HepG2 (cell line): ENCODE measurements around the gene PLOD2. TPM values are rescaled to one million over a fixed set of nuclear protein-coding genes. Genes with fewer than 3 reads are reported as not detected.

Experiments
- ADNP ChIP-seq: sonication (generic); formaldehyde crosslinking; IDR thresholded peaks from 2 replicates; pipeline ENCODE4 v1.4.0; 2020; ENCODE audit warnings: missing genetic modification reagents
- AGO1 ChIP-seq: fragments of 200-400 bp; formaldehyde crosslinking; IDR thresholded peaks from 2 replicates; pipeline ENCODE4 v1.6.1; 2017; ENCODE audit warnings: mild to moderate bottlenecking, low read depth, low read length, moderate library complexity; ENCODE audit not compliant: poor library complexity, severe bottlenecking
- ARNT ChIP-seq: fragments of 450-650 bp; IDR thresholded peaks from 2 replicates; pipeline ENCODE4 v1.6.1; 2017
- ATM ChIP-seq: fragments of 450-650 bp; IDR thresholded peaks from 2 replicates; pipeline ENCODE4 v1.7.1; 2017; ENCODE audit warnings: mild to moderate bottlenecking, borderline replicate concordance
- BCL6 ChIP-seq: IDR thresholded peaks from 2 replicates; pipeline ENCODE4 v1.6.1; 2016; ENCODE audit warnings: missing genetic modification reagents, missing compliant biosample characterization
- CCDC6 ChIP-seq: sonication (generic); formaldehyde crosslinking; IDR thresholded peaks from 2 replicates; pipeline ENCODE4 v1.8.1; 2022; ENCODE audit warnings: mild to moderate bottlenecking, missing genetic modification reagents, moderate library complexity
- EED ChIP-seq: sonication (generic); formaldehyde crosslinking; IDR thresholded peaks from 2 replicates; pipeline ENCODE4 v1.5.0; 2020; ENCODE audit warnings: mild to moderate bottlenecking, missing genetic modification reagents
- ELF1 ChIP-seq: sonication (generic); formaldehyde crosslinking; IDR thresholded peaks from 2 replicates; pipeline ENCODE4 v1.4.0; 2020; ENCODE audit warnings: missing genetic modification reagents
- FOSL2 ChIP-seq: sonication (generic); formaldehyde crosslinking; IDR thresholded peaks from 2 replicates; pipeline ENCODE4 v1.4.0; 2020; ENCODE audit warnings: missing genetic modification reagents
- GATAD2A ChIP-seq: IDR thresholded peaks from 2 replicates; pipeline ENCODE4 v1.6.1; 2016
- GTF3A ChIP-seq: sonication (generic); formaldehyde crosslinking; conservative IDR thresholded peaks from 2 replicates; pipeline ENCODE4 v1.4.0; 2020; ENCODE audit warnings: mild to moderate bottlenecking, missing genetic modification reagents
- HCFC1 ChIP-seq: fragments of 150-350 bp; IDR thresholded peaks from 2 replicates; pipeline ENCODE4 v1.6.1; 2014; ENCODE audit warnings: low read depth, low read length
- HNRNPLL ChIP-seq: fragments of 200-400 bp; formaldehyde crosslinking; IDR thresholded peaks from 2 replicates; pipeline ENCODE4 v1.6.1; 2017; ENCODE audit warnings: mild to moderate bottlenecking, low read depth, low read length; ENCODE audit not compliant: poor library complexity, severe bottlenecking
- MATR3 ChIP-seq: sonication (generic); formaldehyde crosslinking; IDR thresholded peaks from 2 replicates; pipeline ENCODE4 v1.4.0; 2020; ENCODE audit warnings: missing genetic modification reagents
- MIER2 ChIP-seq: IDR thresholded peaks from 2 replicates; pipeline ENCODE4 v1.6.1; 2016; ENCODE audit warnings: missing biosample characterization, missing genetic modification reagents
- PCBP2 ChIP-seq: fragments of 200-400 bp; formaldehyde crosslinking; optimal IDR thresholded peaks from 2 replicates; pipeline ENCODE3; 2018; ENCODE audit warnings: low read length, low read depth; ENCODE audit not compliant: poor library complexity, severe bottlenecking
- RNF219 ChIP-seq: sonication (generic); formaldehyde crosslinking; IDR thresholded peaks from 2 replicates; pipeline ENCODE4 v1.5.0; 2020; ENCODE audit warnings: mild to moderate bottlenecking, missing genetic modification reagents
- ZKSCAN5 ChIP-seq: sonication (generic); formaldehyde crosslinking; IDR thresholded peaks from 2 replicates; pipeline ENCODE4 v1.5.1; 2020; ENCODE audit warnings: mild to moderate bottlenecking, missing genetic modification reagents
- ZMYM2 ChIP-seq: sonication (generic); formaldehyde crosslinking; IDR thresholded peaks from 2 replicates; pipeline ENCODE4 v1.8.0; 2022; ENCODE audit warnings: mild to moderate bottlenecking, missing genetic modification reagents
- ZNF251 ChIP-seq: sonication (generic); formaldehyde crosslinking; IDR thresholded peaks from 2 replicates; pipeline ENCODE4 v1.9.0; 2021; ENCODE audit warnings: mild to moderate bottlenecking, missing genetic modification reagents
- ZNF468 ChIP-seq: sonication (generic); formaldehyde crosslinking; IDR thresholded peaks from 2 replicates; pipeline ENCODE4 v1.8.0; 2022; ENCODE audit warnings: mild to moderate bottlenecking, moderate library complexity, missing genetic modification reagents
- ZNF747 ChIP-seq: sonication (generic); formaldehyde crosslinking; IDR thresholded peaks from 2 replicates; pipeline ENCODE4 v1.8.1; 2023; ENCODE audit warnings: missing genetic modification reagents, mild to moderate bottlenecking, borderline replicate concordance
- polyA plus RNA-seq, 8 experiments: library from polyadenylated mRNA; depleted of rRNA in 3 of 8; stranded (reverse) in 7 of 8; unstranded in 1 of 8; fragments of >200 nt; fragmentation: Illumina TruSeq in 4 of 8; extraction: Trizol in 4 of 8; gene quantifications; 2 replicates each; pipeline versions ENCODE4 v1.2.1 to v1.2.3, GENCODE V29; 2011 to 2016; ENCODE audit warnings: low read depth in 4 of 8, missing spikeins in 1 of 8, mixed read lengths in 1 of 8; ENCODE audit not compliant: insufficient read depth in 1 of 8
- total RNA-seq, 5 experiments: library from RNA; depleted of rRNA; stranded (reverse); fragments of >200 nt; fragmentation: Illumina TruSeq; extraction: Trizol; gene quantifications; 2 replicates each; pipeline ENCODE4 v1.2.3, GENCODE V29; 2016; ENCODE audit warnings: low read depth in 1 of 5
- TF ChIP-seq, protein P1 (sequence below): sonication (generic); formaldehyde crosslinking; IDR thresholded peaks from 2 replicates; pipeline ENCODE4 v1.4.0; 2020; ENCODE audit warnings: missing genetic modification reagents, borderline replicate concordance

The PLOD2 gene
- total and polyA plus RNA-seq, 2 of the 13 experiments (the other 11 are each of a cell fraction or from before 2014, with no cell fraction given): 107 to 161 TPM

DNA sequence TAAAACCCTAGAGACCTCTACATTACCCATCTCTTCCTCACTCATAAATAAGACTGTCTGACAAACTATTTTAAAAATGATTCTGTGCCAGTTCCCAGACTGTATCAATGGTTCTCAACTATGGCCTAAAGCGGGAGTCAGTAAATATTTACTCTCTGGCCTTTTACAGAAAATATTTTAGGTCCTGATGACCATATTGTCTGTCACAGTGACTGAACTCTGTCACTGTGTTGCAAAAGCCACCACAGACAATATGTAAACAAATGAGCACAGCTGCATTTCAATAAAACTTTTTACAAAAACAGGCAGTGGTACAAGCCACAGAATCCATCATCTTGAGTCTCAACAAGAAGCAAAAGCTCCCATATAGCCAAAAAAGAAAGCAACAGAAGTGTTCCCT lies 45.4 kb downstream of the PLOD2 start (continued):
- no peak for TF ChIP-seq RNF219 (CRISPR knock-in tag)
- TF ChIP-seq ZNF251 (CRISPR knock-in tag): no peak
- peak; percentile 79 for TF ChIP-seq FOSL2
- TF ChIP-seq EED (CRISPR knock-in tag): no peak
- TF ChIP-seq MATR3 (CRISPR knock-in tag): no peak
- no peak for TF ChIP-seq HCFC1
- TF ChIP-seq ATM: no peak
- no peak for TF ChIP-seq ARNT
- no peak for TF ChIP-seq ZKSCAN5
- no peak for TF ChIP-seq HNRNPLL
- TF ChIP-seq ZNF747 (CRISPR knock-in tag): no peak
- no peak for TF ChIP-seq AGO1
- no peak for TF ChIP-seq ZMYM2 (CRISPR knock-in tag)
- no peak for TF ChIP-seq CCDC6 (CRISPR knock-in tag)
- peak; percentile 93 for TF ChIP-seq GATAD2A (CRISPR knock-in tag)
- TF ChIP-seq MIER2 (CRISPR knock-in tag): no peak
- no peak; the same call in 1 of the 2 replicates for TF ChIP-seq ELF1 (CRISPR knock-in tag)
- TF ChIP-seq GTF3A (CRISPR knock-in tag): no peak
- no peak for TF ChIP-seq PCBP2
- no peak for TF ChIP-seq ADNP (CRISPR knock-in tag)
- TF ChIP-seq ZNF468 (CRISPR knock-in tag): no peak
- peak; percentile 90 for TF ChIP-seq BCL6
- TF ChIP-seq, protein P1, sequence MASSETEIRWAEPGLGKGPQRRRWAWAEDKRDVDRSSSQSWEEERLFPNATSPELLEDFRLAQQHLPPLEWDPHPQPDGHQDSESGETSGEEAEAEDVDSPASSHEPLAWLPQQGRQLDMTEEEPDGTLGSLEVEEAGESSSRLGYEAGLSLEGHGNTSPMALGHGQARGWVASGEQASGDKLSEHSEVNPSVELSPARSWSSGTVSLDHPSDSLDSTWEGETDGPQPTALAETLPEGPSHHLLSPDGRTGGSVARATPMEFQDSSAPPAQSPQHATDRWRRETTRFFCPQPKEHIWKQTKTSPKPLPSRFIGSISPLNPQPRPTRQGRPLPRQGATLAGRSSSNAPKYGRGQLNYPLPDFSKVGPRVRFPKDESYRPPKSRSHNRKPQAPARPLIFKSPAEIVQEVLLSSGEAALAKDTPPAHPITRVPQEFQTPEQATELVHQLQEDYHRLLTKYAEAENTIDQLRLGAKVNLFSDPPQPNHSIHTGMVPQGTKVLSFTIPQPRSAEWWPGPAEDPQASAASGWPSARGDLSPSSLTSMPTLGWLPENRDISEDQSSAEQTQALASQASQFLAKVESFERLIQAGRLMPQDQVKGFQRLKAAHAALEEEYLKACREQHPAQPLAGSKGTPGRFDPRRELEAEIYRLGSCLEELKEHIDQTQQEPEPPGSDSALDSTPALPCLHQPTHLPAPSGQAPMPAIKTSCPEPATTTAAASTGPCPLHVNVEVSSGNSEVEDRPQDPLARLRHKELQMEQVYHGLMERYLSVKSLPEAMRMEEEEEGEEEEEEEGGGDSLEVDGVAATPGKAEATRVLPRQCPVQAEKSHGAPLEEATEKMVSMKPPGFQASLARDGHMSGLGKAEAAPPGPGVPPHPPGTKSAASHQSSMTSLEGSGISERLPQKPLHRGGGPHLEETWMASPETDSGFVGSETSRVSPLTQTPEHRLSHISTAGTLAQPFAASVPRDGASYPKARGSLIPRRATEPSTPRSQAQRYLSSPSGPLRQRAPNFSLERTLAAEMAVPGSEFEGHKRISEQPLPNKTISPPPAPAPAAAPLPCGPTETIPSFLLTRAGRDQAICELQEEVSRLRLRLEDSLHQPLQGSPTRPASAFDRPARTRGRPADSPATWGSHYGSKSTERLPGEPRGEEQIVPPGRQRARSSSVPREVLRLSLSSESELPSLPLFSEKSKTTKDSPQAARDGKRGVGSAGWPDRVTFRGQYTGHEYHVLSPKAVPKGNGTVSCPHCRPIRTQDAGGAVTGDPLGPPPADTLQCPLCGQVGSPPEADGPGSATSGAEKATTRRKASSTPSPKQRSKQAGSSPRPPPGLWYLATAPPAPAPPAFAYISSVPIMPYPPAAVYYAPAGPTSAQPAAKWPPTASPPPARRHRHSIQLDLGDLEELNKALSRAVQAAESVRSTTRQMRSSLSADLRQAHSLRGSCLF (CRISPR knock-in tag): no peak
